ENCODE results near the gene SLC30A2. TPM values are rescaled to one million over a fixed set of nuclear protein-coding genes. Genes with fewer than 3 reads are reported as not detected.

Gene SLC30A2
- total RNA-seq, 1 donor: under 0.01 TPM

DNA sequence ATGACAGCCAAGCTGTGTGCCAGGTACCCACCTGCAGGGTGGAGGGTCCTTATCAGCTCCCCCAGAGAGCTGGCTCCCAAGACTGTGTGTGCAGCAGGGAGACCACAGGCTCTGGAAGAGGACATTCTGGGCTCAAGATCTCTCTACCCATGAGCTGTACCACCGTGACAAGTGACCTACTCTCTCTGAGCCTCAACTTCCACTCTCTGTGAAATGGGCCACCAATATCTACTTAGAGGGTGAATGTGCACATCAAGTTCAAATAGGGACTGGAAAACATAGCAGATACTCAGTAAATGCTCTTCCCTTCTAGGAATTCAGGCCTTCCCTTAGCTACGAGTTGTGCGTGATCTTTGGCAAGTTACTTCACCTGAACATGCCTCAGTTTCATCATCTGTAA lies 1.5 kb downstream of the SLC30A2 start:
- no peak for DNase-seq (ENCODE audit: low read depth in 2 of 3, low spot score in 2 of 3)

DNA sequence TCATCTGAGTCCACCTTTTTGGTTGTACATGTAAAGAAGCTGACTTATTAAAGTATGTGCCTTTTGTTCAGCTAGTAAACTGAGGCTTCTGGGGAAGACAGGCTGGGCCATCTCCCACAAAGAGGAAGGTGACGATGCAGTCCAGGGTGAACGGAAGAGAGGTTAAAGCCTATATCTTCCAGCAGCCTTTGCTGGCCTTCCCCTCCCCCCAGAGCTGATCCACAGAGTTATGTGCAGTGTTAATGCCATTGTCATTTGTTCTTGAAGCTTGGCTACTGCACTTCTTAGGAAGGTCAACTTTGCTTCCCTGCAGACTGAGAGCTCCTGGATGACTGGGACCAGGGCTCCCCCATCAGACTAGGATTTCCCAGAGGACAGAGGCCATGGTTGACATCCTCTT lies 2.2 kb downstream of the SLC30A2 start:
- no peak for DNase-seq (ENCODE audit: low read depth in 2 of 3, low spot score in 2 of 3)

- no peak for DNase-seq (ENCODE audit: low read depth in 2 of 3, low spot score in 2 of 3)
Measured at GRCh38 chr1:26041978-26042377, 3.9 kb downstream of the SLC30A2 start.

- no peak for DNase-seq (ENCODE audit: low read depth in 2 of 3, low spot score in 2 of 3)
Measured at GRCh38 chr1:26041401-26041800, 4.5 kb downstream of the SLC30A2 start.

GRCh38 chr1:26038904-26039303 lies 7.0 kb downstream of the SLC30A2 start:
- DNase-seq (ENCODE audit: low read depth in 2 of 3, low spot score in 2 of 3): no peak

GRCh38 chr1:26038477-26038876 lies 7.4 kb downstream of the SLC30A2 start:
- DNase-seq (ENCODE audit: low read depth in 2 of 3, low spot score in 2 of 3): no peak

DNA sequence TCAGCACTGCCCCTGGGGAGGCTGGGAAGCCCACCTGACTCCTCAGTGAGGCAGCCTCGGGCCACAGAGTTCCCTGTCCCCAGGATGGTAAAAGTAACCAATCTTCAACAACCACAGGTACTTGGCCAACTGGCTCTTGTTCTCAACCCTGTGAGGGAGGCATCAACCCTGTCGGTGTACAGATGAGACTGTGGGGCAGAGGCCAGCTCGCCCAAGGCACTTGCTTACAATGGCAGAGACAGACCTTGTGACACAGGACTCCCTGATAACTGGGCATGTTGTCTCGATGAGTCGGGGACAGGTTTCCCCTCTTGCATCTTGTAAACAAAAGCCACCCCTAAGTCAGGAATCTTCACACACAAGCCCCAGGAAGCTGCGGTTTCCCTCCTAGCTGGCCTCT lies 8.0 kb downstream of the SLC30A2 start:
- no peak for DNase-seq (ENCODE audit: low read depth in 2 of 3, low spot score in 2 of 3)

DNA sequence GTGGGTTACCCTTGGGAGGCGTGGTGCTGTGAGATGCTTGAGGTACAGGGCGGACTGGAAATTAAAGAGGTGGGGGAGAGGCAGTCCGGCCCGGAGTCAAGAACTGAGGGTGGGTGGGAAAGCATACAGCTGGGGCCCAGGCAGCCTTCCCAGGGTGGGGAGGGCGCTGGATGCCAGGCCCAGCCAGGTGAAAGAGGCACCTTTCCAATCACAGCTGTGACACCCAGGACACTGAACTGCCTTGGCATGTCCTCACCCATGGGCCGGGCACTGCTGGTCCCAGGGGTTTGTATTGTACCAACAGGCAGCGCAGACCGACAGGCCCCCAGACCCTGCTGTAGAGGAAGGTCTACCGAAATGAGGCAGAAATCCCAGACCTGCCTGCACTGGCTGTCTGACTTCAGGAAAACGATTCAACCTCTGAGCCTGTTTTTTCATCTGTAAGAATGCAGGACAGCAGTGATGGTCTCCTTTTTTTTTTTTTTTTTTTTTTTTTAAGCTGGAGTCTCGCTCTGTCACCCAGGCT lies 9.1 kb downstream of the SLC30A2 start:
- DNase-seq (ENCODE audit: low read depth in 2 of 3, low spot score in 2 of 3): no peak

DNA sequence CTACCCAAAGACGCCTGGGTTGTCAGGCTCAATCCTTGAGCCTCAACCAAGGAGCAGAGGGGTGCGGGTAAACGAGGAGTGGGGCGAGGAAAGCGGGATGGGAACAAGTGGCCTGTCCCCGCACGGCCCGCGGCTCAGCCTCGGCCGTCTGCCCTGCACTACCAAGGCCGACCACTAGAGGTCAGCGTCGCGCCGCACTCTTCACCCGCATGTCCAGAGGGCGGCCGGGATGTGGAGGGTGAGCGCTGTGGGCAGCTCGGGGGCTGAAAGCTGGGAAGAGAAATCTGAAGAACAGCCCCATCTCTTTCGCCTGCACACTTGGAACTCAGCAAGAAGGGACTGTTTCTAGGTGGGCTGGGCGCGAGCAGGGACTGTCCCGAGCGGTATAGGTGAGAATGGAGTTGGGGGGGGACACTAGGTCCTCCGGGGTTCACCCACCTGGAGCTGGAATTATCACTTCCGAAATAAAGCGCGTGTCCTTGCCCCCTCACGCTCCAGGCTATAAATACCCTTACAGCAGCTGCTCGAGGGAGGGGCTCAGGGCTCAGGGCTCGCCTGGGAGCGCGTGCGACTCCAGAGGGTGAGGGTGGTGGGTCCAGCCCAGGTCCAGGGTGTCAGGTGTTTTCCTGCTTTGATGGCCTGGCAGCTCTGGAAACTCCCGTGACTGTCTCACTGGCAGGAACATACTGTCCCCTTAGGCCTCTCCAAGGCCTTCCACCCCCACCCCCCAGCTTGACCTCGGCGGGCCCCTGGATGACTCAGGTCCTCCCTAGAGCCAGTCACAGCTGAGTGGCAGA lies 9.8 kb downstream of the SLC30A2 start:
- DNase-seq (ENCODE audit: low read depth in 2 of 3, low spot score in 2 of 3): peak; percentile 67 to 76 (median 68)

- peak; percentile 77 to 94 (median 93) for DNase-seq (ENCODE audit: low read depth in 2 of 3, low spot score in 2 of 3)
Measured at GRCh38 chr1:26035203-26035958, 10.5 kb downstream of the SLC30A2 start.

DNA sequence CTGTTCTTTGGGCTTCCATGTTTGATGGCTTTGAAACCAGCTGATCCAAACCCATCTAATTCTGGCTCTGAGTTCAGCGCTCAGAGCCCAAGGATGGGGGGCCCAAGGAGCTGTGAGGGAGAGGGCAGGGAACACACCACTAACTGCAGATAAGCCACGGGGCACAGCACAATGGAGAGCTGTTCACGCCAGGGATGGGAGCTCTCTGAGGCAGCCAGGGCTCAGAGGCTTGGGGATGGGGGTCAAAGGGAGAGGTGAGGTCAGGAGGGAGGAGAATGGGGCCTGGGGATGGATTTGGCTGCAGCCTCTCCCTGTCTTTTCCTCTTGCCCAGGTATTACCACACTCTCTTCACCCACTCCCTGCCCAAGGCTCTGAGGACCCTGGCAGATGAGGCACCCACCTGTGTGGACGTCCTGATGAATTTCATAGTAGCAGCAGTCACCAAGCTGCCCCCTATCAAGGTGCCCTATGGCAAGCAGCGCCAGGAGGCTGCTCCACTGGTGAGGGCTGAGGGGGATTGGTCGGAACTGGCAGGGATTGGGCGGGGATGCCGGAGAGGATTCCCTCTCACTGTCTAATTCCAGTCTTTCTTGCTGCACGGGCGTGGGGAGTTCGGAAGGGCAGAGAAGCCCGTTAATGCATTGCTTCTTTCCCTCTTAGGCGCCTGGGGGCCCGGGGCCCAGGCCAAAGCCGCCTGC lies 11.3 kb downstream of the SLC30A2 start:
- no peak for DNase-seq (ENCODE audit: low read depth in 2 of 3, low spot score in 2 of 3)

DNA sequence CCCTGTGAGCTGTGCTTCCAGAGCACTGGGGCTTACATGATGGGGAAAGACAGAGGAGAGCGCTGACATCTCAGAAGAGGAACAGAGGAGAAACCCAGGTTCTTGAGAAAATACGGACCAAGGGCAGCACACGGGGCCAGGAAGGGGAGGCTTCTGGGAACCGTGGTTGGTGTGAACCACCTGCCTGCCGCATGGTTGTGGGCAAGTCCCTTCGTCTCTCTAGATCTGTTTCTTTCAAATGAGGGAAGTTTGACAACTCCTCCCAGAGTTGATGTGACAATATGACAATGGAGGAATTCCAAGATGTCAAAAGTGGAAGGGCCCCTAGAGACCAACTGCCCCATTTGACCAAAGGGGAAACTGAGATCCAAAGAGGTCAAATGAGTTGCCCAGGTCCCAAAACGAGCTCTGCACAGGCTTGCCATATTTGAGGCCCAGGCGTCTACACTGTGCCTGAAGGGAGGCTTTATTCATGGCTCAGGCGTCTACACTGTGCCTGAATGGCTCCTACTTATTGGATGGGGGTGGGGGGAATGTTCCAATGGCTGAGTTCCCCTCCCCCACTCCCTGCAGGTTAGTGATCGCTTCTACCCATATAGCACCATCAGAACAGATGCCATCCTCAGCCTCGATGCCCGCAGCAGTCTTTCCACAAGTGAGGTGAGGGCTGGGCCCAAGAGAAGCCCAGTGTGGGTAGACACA lies 13.1 kb downstream of the SLC30A2 start:
- DNase-seq (ENCODE audit: low read depth in 2 of 3, low spot score in 2 of 3): no peak

GRCh38 chr1:26031611-26032220 lies 14.2 kb downstream of the SLC30A2 start:
- no peak for DNase-seq (ENCODE audit: low read depth in 2 of 3, low spot score in 2 of 3)

DNA sequence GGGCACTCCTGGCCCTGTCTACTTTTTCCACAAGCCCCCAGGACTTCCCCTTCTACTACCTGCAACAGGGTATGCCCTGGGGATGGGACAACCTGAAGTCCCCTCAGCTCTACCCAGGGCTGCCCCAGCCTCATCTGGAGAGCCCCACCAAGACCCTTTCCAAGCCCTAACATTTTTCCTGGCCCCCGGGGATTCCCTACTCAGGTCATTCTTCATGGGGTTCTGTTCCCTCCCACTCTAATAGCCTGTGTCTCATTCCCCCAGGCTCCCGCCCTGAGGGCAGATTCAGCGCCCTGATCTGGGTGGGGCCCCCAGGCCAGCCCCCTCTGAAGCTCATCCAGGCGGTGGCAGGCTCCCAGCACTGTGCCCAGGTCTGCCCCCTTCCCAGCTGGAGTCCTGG lies 14.7 kb downstream of the SLC30A2 start:
- no peak for DNase-seq (ENCODE audit: low read depth in 2 of 3, low spot score in 2 of 3)

DNA sequence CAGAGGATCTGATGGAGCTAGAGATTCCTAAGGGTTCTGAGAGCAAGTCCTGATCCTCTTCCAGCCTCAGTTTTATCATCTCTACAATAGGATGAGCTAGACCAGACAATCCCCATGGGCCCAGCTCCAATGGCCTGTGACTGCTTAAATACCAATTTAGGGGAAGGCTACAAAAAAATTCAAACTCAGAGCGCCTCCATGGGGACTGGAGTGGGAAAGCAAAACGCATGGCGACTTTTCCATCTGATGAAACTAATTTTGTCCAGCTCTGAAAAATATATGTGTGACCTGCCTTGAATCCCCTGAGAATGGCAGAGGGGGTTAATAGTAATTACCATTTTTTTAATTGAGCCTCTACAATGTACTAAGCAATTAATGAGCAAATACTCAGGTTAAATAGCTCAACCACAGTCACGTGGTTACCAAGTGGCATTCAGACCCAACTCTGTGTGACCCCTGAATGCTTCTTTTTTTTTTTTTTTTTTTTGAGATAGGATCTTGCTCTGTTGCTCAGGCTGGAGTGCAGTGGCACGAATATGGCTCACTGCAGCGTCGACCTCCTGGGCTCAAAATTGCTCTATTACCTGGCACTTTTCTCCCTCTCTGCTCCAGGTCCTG lies 15.9 kb downstream of the SLC30A2 start:
- DNase-seq (ENCODE audit: low read depth in 2 of 3, low spot score in 2 of 3): no peak

- DNase-seq (ENCODE audit: low read depth in 2 of 3, low spot score in 2 of 3): no peak
Measured at GRCh38 chr1:26029054-26029863, 16.7 kb downstream of the SLC30A2 start.

GRCh38 chr1:26028490-26028980 lies 17.4 kb downstream of the SLC30A2 start:
- DNase-seq (ENCODE audit: low read depth in 2 of 3, low spot score in 2 of 3): no peak

GRCh38 chr1:26027716-26028489 lies 18.0 kb downstream of the SLC30A2 start:
- DNase-seq (ENCODE audit: low read depth in 2 of 3, low spot score in 2 of 3): no peak
